T-helper 9 cell (primary cell): ENCODE measurements around the gene EGR1.

Experiments
- DNase-seq: peaks from one replicate; pipeline ENCODE4 v3.0.0-alpha.2; 2020

EGR1 gene

GRCh38 chr5:138453590-138453989 lies 11.7 kb upstream of the EGR1 start:
- DNase-seq = no peak

- DNase-seq = no peak
These were observed 11.2 kb upstream of the EGR1 start for GRCh38 chr5:138454121-138454520.

- DNase-seq = no peak
These were observed 9.9 kb upstream of the EGR1 start for GRCh38 chr5:138455232-138455930.

- DNase-seq = no peak
These were observed 7.6 kb upstream of the EGR1 start for GRCh38 chr5:138457531-138458275.

GRCh38 chr5:138458384-138458783 lies 6.9 kb upstream of the EGR1 start:
- DNase-seq = no peak

- no peak for DNase-seq
These were observed 6.4 kb upstream of the EGR1 start for GRCh38 chr5:138458856-138459255.

- peak; percentile 69 for DNase-seq
These were observed 5.9 kb upstream of the EGR1 start for GRCh38 chr5:138459311-138459933.

- no peak for DNase-seq
These were observed 5.1 kb upstream of the EGR1 start for GRCh38 chr5:138460032-138460693.

GRCh38 chr5:138461343-138462125 lies 3.7 kb upstream of the EGR1 start:
- DNase-seq = no peak

- no peak for DNase-seq
These were observed 1.8 kb upstream of the EGR1 start for GRCh38 chr5:138463419-138464007.

GRCh38 chr5:138464008-138464387 lies 1.3 kb upstream of the EGR1 start:
- DNase-seq = peak; percentile 92

GRCh38 chr5:138464388-138465260 lies 655 bp upstream of the EGR1 start:
- peak; percentile 90 for DNase-seq

- no peak for DNase-seq
These were observed 1.0 kb downstream of the EGR1 start for GRCh38 chr5:138466125-138466899.

- no peak for DNase-seq
These were observed 1.8 kb downstream of the EGR1 start for GRCh38 chr5:138466900-138467710.

GRCh38 chr5:138467711-138468132 lies 2.4 kb downstream of the EGR1 start:
- no peak for DNase-seq

GRCh38 chr5:138468133-138468965 lies 3.1 kb downstream of the EGR1 start:
- DNase-seq = no peak

- no peak for DNase-seq
These were observed 3.8 kb downstream of the EGR1 start for GRCh38 chr5:138468966-138469539.
